BE2C (cell line): ENCODE measurements around the gene WDPCP. TPM values are rescaled to one million over a fixed set of nuclear protein-coding genes. Genes with fewer than 3 reads are reported as not detected.
"Not testable (repeated sequence)": the region's sequence is repeated elsewhere in the genome, so short reads cannot be mapped to it uniquely, and the experiment has no call there.

ENCODE experiments used
- DNase-seq: peaks from one replicate; pipeline ENCODE4 v3.0.0-alpha.2; 2020
- H3K27me3 ChIP-seq: fragments of 250-450 bp; sonication (Bioruptor Pico); 2 replicates; pipeline ENCODE4 v1.5.1; 2020; ENCODE audit warnings: mild to moderate bottlenecking
- H3K36me3 ChIP-seq: fragments of 250-450 bp; sonication (Bioruptor Pico); 2 replicates; pipeline ENCODE4 v1.5.1; 2020; ENCODE audit warnings: mild to moderate bottlenecking
- H3K4me1 ChIP-seq: fragments of 250-450 bp; sonication (Bioruptor Pico); 2 replicates; pipeline ENCODE4 v1.5.1; 2020
- H3K4me3 ChIP-seq: 2 replicates; pipeline ENCODE4 v1.5.1; 2011; ENCODE audit warnings: low read depth, low read length
- H3K9me3 ChIP-seq: fragments of 250-450 bp; sonication (Bioruptor Pico); 2 replicates; pipeline ENCODE4 v1.5.1; 2020
- polyA plus RNA-seq: library from polyadenylated mRNA; unstranded; fragments of >200 nt; gene quantifications from one replicate; pipeline ENCODE4 v1.2.1, GENCODE V29; 2012; ENCODE audit warnings: low read depth, missing spikeins; ENCODE audit not compliant: insufficient read length, insufficient read depth
- TF ChIP-seq, protein P1 (sequence below): IDR thresholded peaks from 2 replicates; pipeline ENCODE4 v1.5.1; 2012; ENCODE audit warnings: mild to moderate bottlenecking, low read depth, low read length

Gene WDPCP
- 2.0 TPM for polyA plus RNA-seq

DNA sequence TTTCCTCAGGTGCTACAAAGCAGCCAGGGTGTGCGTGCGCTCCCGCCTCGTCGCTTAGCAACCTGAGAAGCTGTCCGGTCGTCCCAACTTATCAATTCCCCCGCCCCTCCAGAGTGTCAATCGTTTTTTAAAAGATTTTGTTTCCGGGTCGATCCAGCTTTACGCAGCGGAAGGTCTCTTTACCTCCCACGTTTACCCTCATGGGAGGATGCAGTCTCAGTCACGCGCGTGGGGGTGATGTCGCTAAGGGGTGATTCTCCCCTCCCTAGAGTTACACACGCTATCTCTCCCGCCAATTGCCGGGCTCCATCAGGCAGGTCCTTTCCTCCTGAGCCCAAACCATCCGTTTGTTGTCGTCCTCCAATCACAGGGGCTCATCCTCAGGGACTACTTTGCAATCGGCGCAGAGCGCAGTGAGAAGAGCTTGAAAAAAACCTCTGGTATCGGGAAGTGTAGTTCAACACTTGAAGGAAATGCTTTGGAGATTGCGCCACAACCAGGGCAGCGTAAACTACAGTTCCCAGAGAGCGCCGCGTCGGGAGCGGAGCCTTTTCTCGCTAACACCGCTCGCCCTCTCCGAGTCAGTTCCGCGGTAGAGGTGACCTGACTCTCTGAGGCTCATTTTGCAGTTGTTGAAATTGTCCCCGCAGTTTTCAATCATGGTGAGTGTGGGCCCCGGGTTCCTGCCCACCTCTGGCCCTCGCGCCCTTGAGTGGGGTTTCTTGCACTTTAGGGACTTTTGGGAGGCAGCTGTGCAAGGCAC, at the start of gene WDPCP, which contains the start of gene MDH1:
WDPCP (minus strand) TSS at position 93 of the 763 bp plus-strand sequence. CDS start 206 bp downstream, outside the sequence.
MDH1 (plus strand) TSS at position 579 of the 763 bp plus-strand sequence; CDS start at position 660, 81 bp downstream.
- Histone ChIP-seq H3K4me3 (peak within 1 kb of the TSS; percentile 94), H3K27me3 (no peaks in the 10 kb centered on the region), H3K36me3 (no peaks in the 10 kb centered on the region), H3K9me3 (no peaks in the 10 kb centered on the region), H3K4me1 (no peaks in the 10 kb centered on the region)
- TF ChIP-seq, protein P1, sequence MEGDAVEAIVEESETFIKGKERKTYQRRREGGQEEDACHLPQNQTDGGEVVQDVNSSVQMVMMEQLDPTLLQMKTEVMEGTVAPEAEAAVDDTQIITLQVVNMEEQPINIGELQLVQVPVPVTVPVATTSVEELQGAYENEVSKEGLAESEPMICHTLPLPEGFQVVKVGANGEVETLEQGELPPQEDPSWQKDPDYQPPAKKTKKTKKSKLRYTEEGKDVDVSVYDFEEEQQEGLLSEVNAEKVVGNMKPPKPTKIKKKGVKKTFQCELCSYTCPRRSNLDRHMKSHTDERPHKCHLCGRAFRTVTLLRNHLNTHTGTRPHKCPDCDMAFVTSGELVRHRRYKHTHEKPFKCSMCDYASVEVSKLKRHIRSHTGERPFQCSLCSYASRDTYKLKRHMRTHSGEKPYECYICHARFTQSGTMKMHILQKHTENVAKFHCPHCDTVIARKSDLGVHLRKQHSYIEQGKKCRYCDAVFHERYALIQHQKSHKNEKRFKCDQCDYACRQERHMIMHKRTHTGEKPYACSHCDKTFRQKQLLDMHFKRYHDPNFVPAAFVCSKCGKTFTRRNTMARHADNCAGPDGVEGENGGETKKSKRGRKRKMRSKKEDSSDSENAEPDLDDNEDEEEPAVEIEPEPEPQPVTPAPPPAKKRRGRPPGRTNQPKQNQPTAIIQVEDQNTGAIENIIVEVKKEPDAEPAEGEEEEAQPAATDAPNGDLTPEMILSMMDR, result no peak
- peak; percentile 84 for DNase-seq

DNA sequence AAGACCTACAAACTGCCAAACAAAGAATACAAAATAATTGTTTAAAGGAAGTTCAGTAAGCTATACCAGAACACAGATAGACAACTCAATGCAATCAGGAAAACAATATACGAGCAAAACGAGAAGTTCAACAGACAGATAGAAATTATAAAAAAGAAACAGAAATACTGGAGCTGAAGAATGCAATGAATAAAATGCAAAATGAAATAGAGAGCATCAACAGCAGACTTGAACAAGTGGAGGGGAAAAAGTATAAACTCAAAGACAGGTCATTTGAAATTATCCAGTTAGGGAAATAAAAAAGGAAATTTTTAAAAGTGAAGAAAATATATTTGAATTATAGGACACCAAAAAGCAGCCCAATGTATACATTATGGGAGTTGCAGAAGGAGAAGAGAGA, 44.1 kb upstream of the WDPCP start:
- H3K36me3 ChIP-seq, result no peaks in the 10 kb centered on the region
- H3K27me3 ChIP-seq, result no peaks in the 10 kb centered on the region
- DNase-seq, result no peak
- no peaks in the 10 kb centered on the region for H3K9me3 ChIP-seq
- TF ChIP-seq, protein P1, result no peak
- H3K4me1 ChIP-seq, result no peaks in the 10 kb centered on the region
- no peak overlapping the region for H3K4me3 ChIP-seq

DNA sequence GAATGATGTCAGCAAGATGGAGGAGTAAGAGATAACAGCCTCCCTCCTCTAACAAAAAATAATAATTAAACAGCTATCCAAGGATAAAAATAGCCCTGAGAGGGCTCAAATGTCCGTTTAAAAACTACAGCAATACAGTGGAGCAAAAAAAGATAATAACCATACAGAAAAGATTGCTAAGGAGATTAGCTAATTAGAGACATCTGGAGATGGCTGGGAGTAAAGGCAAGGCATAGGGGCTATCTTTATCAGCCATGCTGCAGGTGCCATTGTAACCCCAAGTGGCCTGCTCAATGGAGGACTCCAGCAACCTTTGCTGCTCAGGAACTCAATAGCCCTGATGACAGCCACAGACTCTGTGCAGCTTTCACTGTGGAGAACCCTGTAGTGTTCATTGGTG, 43.2 kb upstream of the WDPCP start:
- Histone ChIP-seq H3K4me3 (no peak overlapping the region), H3K9me3 (no peaks in the 10 kb centered on the region), H3K27me3 (no peaks in the 10 kb centered on the region), H3K4me1 (no peaks in the 10 kb centered on the region), H3K36me3 (no peaks in the 10 kb centered on the region)
- DNase-seq, result peak; percentile 12
- TF ChIP-seq, protein P1, result no peak

- Histone ChIP-seq H3K4me1 (no peaks in the 10 kb centered on the region), H3K4me3 (no peak overlapping the region), H3K36me3 (no peaks in the 10 kb centered on the region), H3K9me3 (no peaks in the 10 kb centered on the region), H3K27me3 (no peaks in the 10 kb centered on the region)
- DNase-seq, result no peak
- TF ChIP-seq, protein P1, result no peak
Measured at GRCh38 chr2:63628403-63628942, 40.2 kb upstream of the WDPCP start.

DNA sequence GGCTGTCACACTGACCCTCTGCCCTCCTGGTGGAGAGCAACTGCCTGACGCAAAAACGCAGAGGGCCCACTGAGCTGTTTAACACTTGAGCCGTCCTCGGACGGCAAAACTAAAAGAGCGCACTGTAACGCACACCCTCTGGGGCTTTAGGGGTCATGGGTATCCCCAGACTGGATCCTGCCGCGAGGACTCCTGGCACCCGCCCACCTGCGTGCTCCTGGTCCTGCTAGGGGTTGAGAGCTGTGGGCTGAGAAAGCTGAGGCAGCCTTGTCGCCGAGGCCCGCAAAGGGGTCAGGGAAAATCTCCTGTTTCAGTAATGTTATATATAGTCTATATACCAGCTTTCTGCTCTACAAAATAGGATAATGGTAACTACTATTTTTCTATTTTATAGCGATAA, 39.6 kb upstream of the WDPCP start:
- TF ChIP-seq, protein P1, result no peak
- Histone ChIP-seq H3K36me3 (no peaks in the 10 kb centered on the region), H3K4me3 (no peak overlapping the region), H3K9me3 (no peaks in the 10 kb centered on the region), H3K27me3 (no peaks in the 10 kb centered on the region), H3K4me1 (no peaks in the 10 kb centered on the region)
- no peak for DNase-seq

GRCh38 chr2:63623763-63624162, 35.5 kb upstream of the WDPCP start:
- not testable (repeated sequence) for H3K9me3 ChIP-seq, H3K4me1 ChIP-seq, H3K4me3 ChIP-seq, H3K36me3 ChIP-seq, H3K27me3 ChIP-seq, DNase-seq
